SU-DHL-6 (cell line): ENCODE measurements around the gene NOM1.

Experiments used
- EZH2phosphoT487 ChIP-seq: fragments of 200-600 bp; sonication (generic), shearing (Covaris generic); conservative IDR thresholded peaks from 2 replicates; pipeline ENCODE4 v1.6.1; 2018; ENCODE audit warnings: mild to moderate bottlenecking, antibody characterized with exemption, low read length, moderate library complexity, mixed read lengths
- TF ChIP-seq, protein P1 (sequence below): fragments of 200-600 bp; sonication (generic); IDR thresholded peaks from one replicate; pipeline ENCODE4 v1.5.1; 2017; ENCODE audit warnings: antibody characterized with exemption, mild to moderate bottlenecking, low read length, moderate library complexity; ENCODE audit not compliant: insufficient read depth, poor library complexity, severe bottlenecking

GRCh38 chr7:156989766-156990535 is 40.4 kb downstream of the NOM1 start:
- TF ChIP-seq, protein P1, sequence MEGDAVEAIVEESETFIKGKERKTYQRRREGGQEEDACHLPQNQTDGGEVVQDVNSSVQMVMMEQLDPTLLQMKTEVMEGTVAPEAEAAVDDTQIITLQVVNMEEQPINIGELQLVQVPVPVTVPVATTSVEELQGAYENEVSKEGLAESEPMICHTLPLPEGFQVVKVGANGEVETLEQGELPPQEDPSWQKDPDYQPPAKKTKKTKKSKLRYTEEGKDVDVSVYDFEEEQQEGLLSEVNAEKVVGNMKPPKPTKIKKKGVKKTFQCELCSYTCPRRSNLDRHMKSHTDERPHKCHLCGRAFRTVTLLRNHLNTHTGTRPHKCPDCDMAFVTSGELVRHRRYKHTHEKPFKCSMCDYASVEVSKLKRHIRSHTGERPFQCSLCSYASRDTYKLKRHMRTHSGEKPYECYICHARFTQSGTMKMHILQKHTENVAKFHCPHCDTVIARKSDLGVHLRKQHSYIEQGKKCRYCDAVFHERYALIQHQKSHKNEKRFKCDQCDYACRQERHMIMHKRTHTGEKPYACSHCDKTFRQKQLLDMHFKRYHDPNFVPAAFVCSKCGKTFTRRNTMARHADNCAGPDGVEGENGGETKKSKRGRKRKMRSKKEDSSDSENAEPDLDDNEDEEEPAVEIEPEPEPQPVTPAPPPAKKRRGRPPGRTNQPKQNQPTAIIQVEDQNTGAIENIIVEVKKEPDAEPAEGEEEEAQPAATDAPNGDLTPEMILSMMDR = no peak
- no peak for TF ChIP-seq EZH2phosphoT487
